Left lung (tissue), 10 donors: ENCODE measurements around the gene SEH1L. TPM values are rescaled to one million over a fixed set of nuclear protein-coding genes. Genes with fewer than 3 reads are reported as not detected.

Experiments
- ATAC-seq: fragments of 200-7000 bp; cut with Tn5 transposase; one replicate; pipeline ENCODE4 v1.9.1; 2020; ENCODE audit warnings: moderate library complexity
- DNase-seq, 4 donors: peaks; one replicate each; pipeline ENCODE4 v3.0.0-alpha.2; 2013 to 2020
- H3K27ac ChIP-seq, 2 donors: fragments of 200-600 bp; sonication (generic) in 1 of 2; one replicate each; pipeline versions ENCODE4 v1.5.0 to v1.8.0; 2020 to 2021
- H3K27me3 ChIP-seq, 2 donors: fragments of 200-600 bp; sonication (generic) in 1 of 2; one replicate each; pipeline versions ENCODE4 v1.5.0 to v1.8.0; 2020 to 2021
- H3K36me3 ChIP-seq, 2 donors: fragments of 200-600 bp; sonication (generic) in 1 of 2; one replicate each; pipeline versions ENCODE4 v1.5.0 to v1.8.0; 2020 to 2021
- H3K4me1 ChIP-seq, 2 donors: fragments of 200-600 bp; one replicate each; pipeline ENCODE4 v1.8.0; 2021
- H3K4me3 ChIP-seq, 2 donors: fragments of 200-600 bp; sonication (generic) in 1 of 2; one replicate each; pipeline versions ENCODE4 v1.5.0 to v1.8.0; 2020 to 2021; ENCODE audit warnings: mild to moderate bottlenecking in 1 of 2
- H3K9me3 ChIP-seq, 2 donors: fragments of 200-600 bp; sonication (generic) in 1 of 2; one replicate each; pipeline versions ENCODE4 v1.5.0 to v1.8.0; 2020 to 2021
- intact Hi-C, 2 donors: fragments of 100-400 bp; cut with DNase I; formaldehyde crosslinking; loops; one replicate each; pipeline versions ENCODE4 v1.11.2 to v1.14.2; 2022
- polyA plus RNA-seq, 6 donors: library from polyadenylated mRNA; unstranded; fragments of 120-200 nt; gene quantifications; one replicate each; pipeline ENCODE4 v1.2.1, GENCODE V29; 2013; ENCODE audit not compliant: insufficient read length in 6 of 6
- total RNA-seq, 2 donors: library from RNA; stranded (reverse); fragmentation: NEBNext Ultra II Directional; extraction: Animal tissue kit (Norgen Biotek cat#: 25700); gene quantifications; one replicate each; pipeline ENCODE4 v1.2.1, GENCODE V29; 2021
- TF ChIP-seq, protein P1 (sequence below), 2 donors: fragments of 200-600 bp; sonication (generic) in 1 of 2; IDR thresholded peaks; one replicate each; pipeline versions ENCODE4 v1.5.0 to v1.8.0; 2021; ENCODE audit warnings: antibody characterized with exemption in 2 of 2
- donor health status: DM: no; HTN: yes; CAD: no.
- donor health status: DM: no; HTN: no; CAD: no.

The SEH1L gene
- total and polyA plus RNA-seq, 8 donors: 28.3 to 49.9 (median 34.1) TPM

DNA sequence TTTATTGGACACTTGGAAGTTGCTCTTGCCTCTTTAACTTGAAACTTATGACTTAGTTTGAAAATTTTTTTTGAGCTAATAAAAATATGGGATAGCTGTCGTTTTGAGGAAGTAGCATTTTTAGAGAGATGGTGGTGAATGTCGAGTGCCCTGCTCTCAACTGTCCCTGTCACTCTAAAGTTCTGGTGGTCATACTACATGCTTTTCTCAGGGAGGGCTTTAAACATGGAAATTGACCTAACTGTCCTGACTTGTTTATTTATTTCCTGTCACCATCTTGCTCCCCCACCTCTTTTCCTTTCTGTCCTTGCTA lies 59.4 kb downstream of the SEH1L start:
- ATAC-seq (no peak), DNase-seq (no peak)
- intact Hi-C loops: no loop called here
- Histone ChIP-seq H3K27me3 (no peaks in the 10 kb centered on the region), H3K27ac (no peak overlapping the region), H3K9me3 (no peaks in the 10 kb centered on the region), H3K36me3 (peaks cover 0 to 47% of the 10 kb centered on the region in 2 donors), H3K4me1 (no peaks in the 10 kb centered on the region), H3K4me3 (no peak overlapping the region)
- TF ChIP-seq, protein P1, sequence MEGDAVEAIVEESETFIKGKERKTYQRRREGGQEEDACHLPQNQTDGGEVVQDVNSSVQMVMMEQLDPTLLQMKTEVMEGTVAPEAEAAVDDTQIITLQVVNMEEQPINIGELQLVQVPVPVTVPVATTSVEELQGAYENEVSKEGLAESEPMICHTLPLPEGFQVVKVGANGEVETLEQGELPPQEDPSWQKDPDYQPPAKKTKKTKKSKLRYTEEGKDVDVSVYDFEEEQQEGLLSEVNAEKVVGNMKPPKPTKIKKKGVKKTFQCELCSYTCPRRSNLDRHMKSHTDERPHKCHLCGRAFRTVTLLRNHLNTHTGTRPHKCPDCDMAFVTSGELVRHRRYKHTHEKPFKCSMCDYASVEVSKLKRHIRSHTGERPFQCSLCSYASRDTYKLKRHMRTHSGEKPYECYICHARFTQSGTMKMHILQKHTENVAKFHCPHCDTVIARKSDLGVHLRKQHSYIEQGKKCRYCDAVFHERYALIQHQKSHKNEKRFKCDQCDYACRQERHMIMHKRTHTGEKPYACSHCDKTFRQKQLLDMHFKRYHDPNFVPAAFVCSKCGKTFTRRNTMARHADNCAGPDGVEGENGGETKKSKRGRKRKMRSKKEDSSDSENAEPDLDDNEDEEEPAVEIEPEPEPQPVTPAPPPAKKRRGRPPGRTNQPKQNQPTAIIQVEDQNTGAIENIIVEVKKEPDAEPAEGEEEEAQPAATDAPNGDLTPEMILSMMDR (IDR thresholded peaks at IDR 0.05): no peak

DNA sequence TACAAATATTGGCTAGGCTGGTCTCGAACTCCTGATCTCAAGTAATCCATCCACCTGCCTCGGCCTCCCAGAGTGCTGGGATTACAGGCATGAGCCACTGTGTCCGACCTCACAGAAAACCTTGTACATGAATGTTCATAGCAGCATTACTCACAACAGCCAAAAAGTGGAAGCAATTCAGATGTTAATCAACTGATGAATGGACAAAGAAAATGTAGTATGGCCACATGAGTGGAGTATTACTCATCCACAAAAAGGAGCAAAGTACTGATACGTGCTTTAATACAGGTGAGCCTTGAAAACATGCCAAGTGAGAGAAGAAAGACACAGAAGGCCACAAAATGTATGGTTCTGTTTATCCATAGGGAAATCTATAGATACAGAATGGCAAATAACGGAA lies 63.9 kb downstream of the SEH1L start:
- ATAC-seq (no peak), DNase-seq (no peak)
- TF ChIP-seq, protein P1 (IDR thresholded peaks at IDR 0.05): no peak
- Histone ChIP-seq H3K27me3 (no peaks in the 10 kb centered on the region), H3K27ac (no peak overlapping the region), H3K4me1 (no peaks in the 10 kb centered on the region), H3K9me3 (no peaks in the 10 kb centered on the region), H3K36me3 (peaks cover 0 to 79% of the 10 kb centered on the region in 2 donors), H3K4me3 (no peak overlapping the region)
- intact Hi-C loops: no loop called here

- H3K4me3 ChIP-seq: no peak overlapping the region
- no peaks in the 10 kb centered on the region for H3K4me1 ChIP-seq
- no peaks in the 10 kb centered on the region for H3K9me3 ChIP-seq
- no peak overlapping the region for H3K27ac ChIP-seq
- ATAC-seq: no peak
- intact Hi-C loops: no loop called here
- H3K36me3 ChIP-seq: peaks cover 0 to 92% of the 10 kb centered on the region in 2 donors
- TF ChIP-seq, protein P1 (IDR thresholded peaks at IDR 0.05): no peak
- no peak for DNase-seq
- no peaks in the 10 kb centered on the region for H3K27me3 ChIP-seq
These were observed 66.4 kb downstream of the SEH1L start for GRCh38 chr18:13014232-13014631.

DNA sequence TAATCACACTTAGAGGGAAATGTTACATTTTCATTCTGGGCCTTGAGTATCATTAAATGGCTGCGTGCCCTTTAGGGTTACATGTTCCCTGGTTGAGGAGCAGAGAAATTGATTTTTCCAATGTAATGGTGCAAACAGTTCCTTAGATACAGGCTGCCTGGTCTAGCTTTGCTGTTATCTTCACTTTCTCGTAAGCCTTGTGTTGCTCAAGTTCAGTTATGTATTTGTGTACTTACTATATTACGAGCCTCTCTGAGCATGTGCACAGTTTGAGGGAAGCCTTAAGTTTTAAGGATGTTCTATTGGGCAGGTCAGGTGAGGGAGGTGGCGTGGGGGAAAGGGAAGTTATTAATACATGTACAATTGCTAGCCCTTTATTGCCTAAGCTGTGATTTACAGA lies 67.0 kb downstream of the SEH1L start:
- Histone ChIP-seq H3K27ac (no peak overlapping the region), H3K27me3 (no peaks in the 10 kb centered on the region), H3K9me3 (no peaks in the 10 kb centered on the region), H3K4me3 (no peak overlapping the region), H3K4me1 (no peaks in the 10 kb centered on the region), H3K36me3 (peaks cover 0 to 92% of the 10 kb centered on the region in 2 donors)
- TF ChIP-seq, protein P1 (IDR thresholded peaks at IDR 0.05): no peak
- ATAC-seq (no peak), DNase-seq (no peak)
- intact Hi-C loops: no loop called here

- no peaks in the 10 kb centered on the region for H3K4me1 ChIP-seq
These were observed 69.5 kb downstream of the SEH1L start for GRCh38 chr18:13017247-13017875.

More at GRCh38 chr18:13017247-13017875, 69.5 kb downstream of the SEH1L start:
- H3K4me3 ChIP-seq: no peak overlapping the region
- TF ChIP-seq, protein P1 (IDR thresholded peaks at IDR 0.05): no peak
- H3K27me3 ChIP-seq: no peaks in the 10 kb centered on the region
- peaks cover 0 to 81% of the 10 kb centered on the region in 2 donors for H3K36me3 ChIP-seq
- DNase-seq (no peak), ATAC-seq (no peak)
- peaks cover 0 to under 1% of the 10 kb centered on the region in 2 donors for H3K9me3 ChIP-seq
- no peak overlapping the region for H3K27ac ChIP-seq
- intact Hi-C loops: no loop called here
